ENCODE measurements around the gene KRTAP3-2. TPM values are rescaled to one million over a fixed set of nuclear protein-coding genes. Genes with fewer than 3 reads are reported as not detected.

Gene KRTAP3-2
- total RNA-seq, 1 experiment from 2014 or later, result not detected

- Histone ChIP-seq H3K36me3 (replicated peaks; ENCODE audit: control insufficient read depth, insufficient read depth, low read length) (no peaks in the 10 kb centered on the region), H3K4me3 (ENCODE audit: insufficient read depth, low read depth, low read length) (no peak overlapping the region), H3K27me3 (ENCODE audit: control insufficient read depth, insufficient read depth, low read length) (no peaks in the 10 kb centered on the region)
- DNase-seq, result no peak
Measured at GRCh38 chr17:40962059-40962561, 37.6 kb downstream of the KRTAP3-2 start.

GRCh38 chr17:40961591-40961990 lies 38.1 kb downstream of the KRTAP3-2 start:
- H3K36me3 ChIP-seq (replicated peaks; ENCODE audit: control insufficient read depth, insufficient read depth, low read length), result no peaks in the 10 kb centered on the region
- no peak for DNase-seq
- H3K4me3 ChIP-seq (ENCODE audit: insufficient read depth, low read depth, low read length), result no peak overlapping the region
- no peaks in the 10 kb centered on the region for H3K27me3 ChIP-seq (ENCODE audit: control insufficient read depth, insufficient read depth, low read length)

- DNase-seq, result no peak
- H3K36me3 ChIP-seq (replicated peaks; ENCODE audit: control insufficient read depth, insufficient read depth, low read length), result no peaks in the 10 kb centered on the region
- H3K27me3 ChIP-seq (ENCODE audit: control insufficient read depth, insufficient read depth, low read length), result no peaks in the 10 kb centered on the region
- no peak overlapping the region for H3K4me3 ChIP-seq (ENCODE audit: insufficient read depth, low read depth, low read length)
Measured at GRCh38 chr17:40960144-40960543, 39.6 kb downstream of the KRTAP3-2 start.

- H3K36me3 ChIP-seq (replicated peaks; ENCODE audit: control insufficient read depth, insufficient read depth, low read length), result no peaks in the 10 kb centered on the region
- H3K4me3 ChIP-seq (ENCODE audit: insufficient read depth, low read depth, low read length), result no peak overlapping the region
- DNase-seq, result no peak
- H3K27me3 ChIP-seq (ENCODE audit: control insufficient read depth, insufficient read depth, low read length), result no peaks in the 10 kb centered on the region
Measured at GRCh38 chr17:40958086-40958953, 41.4 kb downstream of the KRTAP3-2 start.

GRCh38 chr17:40956401-40957254 lies 43.1 kb downstream of the KRTAP3-2 start:
- no peak for DNase-seq
- H3K27me3 ChIP-seq (ENCODE audit: control insufficient read depth, insufficient read depth, low read length), result no peaks in the 10 kb centered on the region
- no peaks in the 10 kb centered on the region for H3K36me3 ChIP-seq (replicated peaks; ENCODE audit: control insufficient read depth, insufficient read depth, low read length)
- H3K4me3 ChIP-seq (ENCODE audit: insufficient read depth, low read depth, low read length), result no peak overlapping the region

- no peak overlapping the region for H3K4me3 ChIP-seq (ENCODE audit: insufficient read depth, low read depth, low read length)
- no peaks in the 10 kb centered on the region for H3K27me3 ChIP-seq (ENCODE audit: control insufficient read depth, insufficient read depth, low read length)
- H3K36me3 ChIP-seq (replicated peaks; ENCODE audit: control insufficient read depth, insufficient read depth, low read length), result no peaks in the 10 kb centered on the region
- no peak for DNase-seq
Measured at GRCh38 chr17:40953881-40954280, 45.8 kb downstream of the KRTAP3-2 start.

GRCh38 chr17:40952661-40953060 lies 47.0 kb downstream of the KRTAP3-2 start:
- DNase-seq, result no peak
- H3K27me3 ChIP-seq (ENCODE audit: control insufficient read depth, insufficient read depth, low read length), result no peaks in the 10 kb centered on the region

GRCh38 chr17:40952154-40952553 lies 47.6 kb downstream of the KRTAP3-2 start:
- no peaks in the 10 kb centered on the region for H3K27me3 ChIP-seq (ENCODE audit: control insufficient read depth, insufficient read depth, low read length)
- DNase-seq, result no peak
- H3K4me3 ChIP-seq (ENCODE audit: insufficient read depth, low read depth, low read length), result no peak overlapping the region
- no peaks in the 10 kb centered on the region for H3K36me3 ChIP-seq (replicated peaks; ENCODE audit: control insufficient read depth, insufficient read depth, low read length)

More at GRCh38 chr17:40952661-40953060, 47.0 kb downstream of the KRTAP3-2 start:
- Histone ChIP-seq H3K36me3 (replicated peaks; ENCODE audit: control insufficient read depth, insufficient read depth, low read length) (no peaks in the 10 kb centered on the region), H3K4me3 (ENCODE audit: insufficient read depth, low read depth, low read length) (no peak overlapping the region)

GRCh38 chr17:40951011-40951622 lies 48.6 kb downstream of the KRTAP3-2 start:
- no peak overlapping the region for H3K4me3 ChIP-seq (ENCODE audit: insufficient read depth, low read depth, low read length)
- H3K27me3 ChIP-seq (ENCODE audit: control insufficient read depth, insufficient read depth, low read length), result no peaks in the 10 kb centered on the region
- no peaks in the 10 kb centered on the region for H3K36me3 ChIP-seq (replicated peaks; ENCODE audit: control insufficient read depth, insufficient read depth, low read length)
- DNase-seq, result no peak

- Histone ChIP-seq H3K4me3 (ENCODE audit: insufficient read depth, low read depth, low read length) (no peak overlapping the region), H3K36me3 (replicated peaks; ENCODE audit: control insufficient read depth, insufficient read depth, low read length) (no peaks in the 10 kb centered on the region), H3K27me3 (ENCODE audit: control insufficient read depth, insufficient read depth, low read length) (no peaks in the 10 kb centered on the region)
- DNase-seq, result no peak
Measured at GRCh38 chr17:40950176-40950575, 49.5 kb downstream of the KRTAP3-2 start.

- H3K36me3 ChIP-seq (replicated peaks; ENCODE audit: control insufficient read depth, insufficient read depth, low read length), result no peaks in the 10 kb centered on the region
- no peaks in the 10 kb centered on the region for H3K27me3 ChIP-seq (ENCODE audit: control insufficient read depth, insufficient read depth, low read length)
- H3K4me3 ChIP-seq (ENCODE audit: insufficient read depth, low read depth, low read length), result no peak overlapping the region
- no peak for DNase-seq
Measured at GRCh38 chr17:40949418-40949817, 50.3 kb downstream of the KRTAP3-2 start.

Other genes with a start within 250 kb of the KRTAP3-2 start
- not detected in 2 replicates for gene KRT25, start 244.6 kb downstream of the KRTAP3-2 start, total RNA-seq (2014; rRNA removed; shearing (Covaris generic))
- not detected in 2 replicates for gene KRT26, start 227.7 kb downstream of the KRTAP3-2 start, total RNA-seq (2014; rRNA removed; shearing (Covaris generic))
- gene KRT27, start 217.4 kb downstream of the KRTAP3-2 start, total RNA-seq (2014; rRNA removed; shearing (Covaris generic)), result not detected in 2 replicates
- gene KRT28, start 199.9 kb downstream of the KRTAP3-2 start, total RNA-seq (2014; rRNA removed; shearing (Covaris generic)), result not detected in 2 replicates
- gene KRT10, start 177.3 kb downstream of the KRTAP3-2 start, total RNA-seq (2014; rRNA removed; shearing (Covaris generic)), result 2.4 and 5.4 TPM in 2 replicates
- gene KRT12, start 132.7 kb downstream of the KRTAP3-2 start, total RNA-seq (2014; rRNA removed; shearing (Covaris generic)), result not detected in 2 replicates
- gene KRT20, start 114.7 kb downstream of the KRTAP3-2 start, total RNA-seq (2014; rRNA removed; shearing (Covaris generic)), result not detected in 2 replicates
- gene KRT23, start 62.3 kb downstream of the KRTAP3-2 start, total RNA-seq (2014; rRNA removed; shearing (Covaris generic)), result not detected in 2 replicates
- gene KRT39, start 33.0 kb downstream of the KRTAP3-2 start, total RNA-seq (2014; rRNA removed; shearing (Covaris generic)), result not detected in 2 replicates
- gene KRT40, start 15.6 kb downstream of the KRTAP3-2 start, total RNA-seq (2014; rRNA removed; shearing (Covaris generic)), result not detected in 2 replicates
- gene KRTAP3-3, start 5.7 kb downstream of the KRTAP3-2 start, total RNA-seq (2014; rRNA removed; shearing (Covaris generic)), result not detected in 2 replicates
- not detected in 2 replicates for gene KRTAP3-1, start 9.2 kb upstream of the KRTAP3-2 start, total RNA-seq (2014; rRNA removed; shearing (Covaris generic))
- not detected in 2 replicates for gene KRTAP1-5, start 27.3 kb upstream of the KRTAP3-2 start, total RNA-seq (2014; rRNA removed; shearing (Covaris generic))
- gene KRTAP1-4, start 30.3 kb upstream of the KRTAP3-2 start, total RNA-seq (2014; rRNA removed; shearing (Covaris generic)), result not detected in 2 replicates
- not detected in 2 replicates for gene KRTAP1-3, start 35.0 kb upstream of the KRTAP3-2 start, total RNA-seq (2014; rRNA removed; shearing (Covaris generic))
- not detected in 2 replicates for gene KRTAP1-1, start 41.5 kb upstream of the KRTAP3-2 start, total RNA-seq (2014; rRNA removed; shearing (Covaris generic))
- not detected in 2 replicates for gene KRTAP2-1, start 47.4 kb upstream of the KRTAP3-2 start, total RNA-seq (2014; rRNA removed; shearing (Covaris generic))
- gene KRTAP2-2, start 55.3 kb upstream of the KRTAP3-2 start, total RNA-seq (2014; rRNA removed; shearing (Covaris generic)), result not detected in 2 replicates
- gene KRTAP2-3, start 60.2 kb upstream of the KRTAP3-2 start, total RNA-seq (2014; rRNA removed; shearing (Covaris generic)), result not detected in 2 replicates
- not detected in 2 replicates for gene KRTAP2-4, start 66.0 kb upstream of the KRTAP3-2 start, total RNA-seq (2014; rRNA removed; shearing (Covaris generic))
- gene KRTAP4-7, start 84.2 kb upstream of the KRTAP3-2 start, total RNA-seq (2014; rRNA removed; shearing (Covaris generic)), result not detected in 2 replicates
- not detected in 2 replicates for gene KRTAP4-8, start 98.2 kb upstream of the KRTAP3-2 start, total RNA-seq (2014; rRNA removed; shearing (Covaris generic))
- gene KRTAP4-16, start 102.3 kb upstream of the KRTAP3-2 start, total RNA-seq (2014; rRNA removed; shearing (Covaris generic)), result not detected in 2 replicates
- not detected in 2 replicates for gene KRTAP4-9, start 105.5 kb upstream of the KRTAP3-2 start, total RNA-seq (2014; rRNA removed; shearing (Covaris generic))
- not detected in 2 replicates for gene KRTAP4-11, start 118.5 kb upstream of the KRTAP3-2 start, total RNA-seq (2014; rRNA removed; shearing (Covaris generic))
- not detected in 2 replicates for gene KRTAP4-12, start 124.3 kb upstream of the KRTAP3-2 start, total RNA-seq (2014; rRNA removed; shearing (Covaris generic))
- not detected in 2 replicates for gene KRTAP4-6, start 140.6 kb upstream of the KRTAP3-2 start, total RNA-seq (2014; rRNA removed; shearing (Covaris generic))
- gene KRTAP4-5, start 149.9 kb upstream of the KRTAP3-2 start, total RNA-seq (2014; rRNA removed; shearing (Covaris generic)), result not detected in 2 replicates
- gene KRTAP4-4, start 160.8 kb upstream of the KRTAP3-2 start, total RNA-seq (2014; rRNA removed; shearing (Covaris generic)), result not detected in 2 replicates
- not detected in 2 replicates for gene KRTAP4-3, start 168.3 kb upstream of the KRTAP3-2 start, total RNA-seq (2014; rRNA removed; shearing (Covaris generic))
- gene KRTAP4-2, start 178.3 kb upstream of the KRTAP3-2 start, total RNA-seq (2014; rRNA removed; shearing (Covaris generic)), result not detected in 2 replicates
- 0.38 and 0.70 TPM in 2 replicates for gene KRTAP4-1, start 185.0 kb upstream of the KRTAP3-2 start, total RNA-seq (2014; rRNA removed; shearing (Covaris generic))
- not detected in 2 replicates for gene KRTAP9-1, start 190.0 kb upstream of the KRTAP3-2 start, total RNA-seq (2014; rRNA removed; shearing (Covaris generic))
- not detected in 2 replicates for gene KRTAP9-2, start 226.7 kb upstream of the KRTAP3-2 start, total RNA-seq (2014; rRNA removed; shearing (Covaris generic))
- gene KRTAP9-3, start 232.5 kb upstream of the KRTAP3-2 start, total RNA-seq (2014; rRNA removed; shearing (Covaris generic)), result not detected in 2 replicates
- gene KRTAP9-8, start 238.1 kb upstream of the KRTAP3-2 start, total RNA-seq (2014; rRNA removed; shearing (Covaris generic)), result not detected in 2 replicates
- not detected in 2 replicates for gene KRTAP9-4, start 249.8 kb upstream of the KRTAP3-2 start, total RNA-seq (2014; rRNA removed; shearing (Covaris generic))

All from H7 (cell line).